Measurements from ENCODE around the gene FAM236A.
"Not testable (repeated sequence)": the region's sequence is repeated elsewhere in the genome, so short reads cannot be mapped to it uniquely, and the experiment has no call there.

The FAM236A gene

GRCh38 chrX:72971859-72972258 is 33.9 kb downstream of the FAM236A start:
- H2AFZ ChIP-seq (ENCODE audit: low read length, unreplicated experiment); H3K27me3 ChIP-seq (ENCODE audit: insufficient read depth, low read length); H3K27ac ChIP-seq (ENCODE audit: low read depth, low read length); H3K36me3 ChIP-seq (ENCODE audit: insufficient read depth, low read length); H3K79me2 ChIP-seq (ENCODE audit: control insufficient read depth, insufficient read depth, low read length, unreplicated experiment); H3K4me3 ChIP-seq (ENCODE audit: low read depth, low read length); H3K4me1 ChIP-seq (ENCODE audit: control insufficient read depth, insufficient read depth, low read length, unreplicated experiment): not testable (repeated sequence)

- H3K27ac ChIP-seq (ENCODE audit: low read depth, low read length); H2AFZ ChIP-seq (ENCODE audit: low read length, unreplicated experiment); H3K27me3 ChIP-seq (ENCODE audit: insufficient read depth, low read length); H3K79me2 ChIP-seq (ENCODE audit: control insufficient read depth, insufficient read depth, low read length, unreplicated experiment); H3K36me3 ChIP-seq (ENCODE audit: insufficient read depth, low read length); H3K4me1 ChIP-seq (ENCODE audit: control insufficient read depth, insufficient read depth, low read length, unreplicated experiment); H3K4me3 ChIP-seq (ENCODE audit: low read depth, low read length): not testable (repeated sequence)
Observed at GRCh38 chrX:72974885-72975284, 36.9 kb downstream of the FAM236A start.

DNA sequence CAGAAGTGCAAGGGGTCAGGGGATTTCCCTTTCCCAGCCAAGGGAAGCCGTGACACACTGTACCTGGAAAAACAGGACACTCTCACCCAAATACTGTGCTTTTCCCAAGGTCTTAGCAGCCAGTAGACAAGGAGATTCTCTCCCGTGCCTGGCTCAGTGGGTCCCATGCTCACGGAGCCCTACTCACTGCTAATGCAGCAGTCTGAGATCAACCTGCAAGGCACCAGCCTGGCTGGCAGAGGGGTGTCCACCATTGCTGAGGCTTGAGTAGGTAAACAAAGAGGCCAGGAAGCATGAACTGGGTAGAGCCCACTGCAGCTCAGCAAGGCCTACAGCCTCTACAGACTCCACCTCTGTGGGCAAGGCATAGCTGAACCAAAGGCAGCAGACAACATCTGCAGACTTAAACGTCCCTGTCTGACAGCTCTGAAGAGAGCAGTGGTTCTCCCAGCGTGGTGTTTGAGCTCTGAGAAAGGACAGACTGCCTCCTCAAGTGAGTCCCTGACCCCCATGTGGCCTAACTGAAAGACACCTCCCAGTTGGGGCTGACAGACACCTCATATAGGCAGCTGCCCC is 43.0 kb downstream of the FAM236A start:
- H3K27ac ChIP-seq (ENCODE audit: low read depth, low read length); H3K4me3 ChIP-seq (ENCODE audit: low read depth, low read length); H3K79me2 ChIP-seq (ENCODE audit: control insufficient read depth, insufficient read depth, low read length, unreplicated experiment); H3K4me1 ChIP-seq (ENCODE audit: control insufficient read depth, insufficient read depth, low read length, unreplicated experiment); H3K36me3 ChIP-seq (ENCODE audit: insufficient read depth, low read length); H2AFZ ChIP-seq (ENCODE audit: low read length, unreplicated experiment); H3K27me3 ChIP-seq (ENCODE audit: insufficient read depth, low read length): not testable (repeated sequence)
